ENCODE measurements around the gene PCNT.

The PCNT gene

DNA sequence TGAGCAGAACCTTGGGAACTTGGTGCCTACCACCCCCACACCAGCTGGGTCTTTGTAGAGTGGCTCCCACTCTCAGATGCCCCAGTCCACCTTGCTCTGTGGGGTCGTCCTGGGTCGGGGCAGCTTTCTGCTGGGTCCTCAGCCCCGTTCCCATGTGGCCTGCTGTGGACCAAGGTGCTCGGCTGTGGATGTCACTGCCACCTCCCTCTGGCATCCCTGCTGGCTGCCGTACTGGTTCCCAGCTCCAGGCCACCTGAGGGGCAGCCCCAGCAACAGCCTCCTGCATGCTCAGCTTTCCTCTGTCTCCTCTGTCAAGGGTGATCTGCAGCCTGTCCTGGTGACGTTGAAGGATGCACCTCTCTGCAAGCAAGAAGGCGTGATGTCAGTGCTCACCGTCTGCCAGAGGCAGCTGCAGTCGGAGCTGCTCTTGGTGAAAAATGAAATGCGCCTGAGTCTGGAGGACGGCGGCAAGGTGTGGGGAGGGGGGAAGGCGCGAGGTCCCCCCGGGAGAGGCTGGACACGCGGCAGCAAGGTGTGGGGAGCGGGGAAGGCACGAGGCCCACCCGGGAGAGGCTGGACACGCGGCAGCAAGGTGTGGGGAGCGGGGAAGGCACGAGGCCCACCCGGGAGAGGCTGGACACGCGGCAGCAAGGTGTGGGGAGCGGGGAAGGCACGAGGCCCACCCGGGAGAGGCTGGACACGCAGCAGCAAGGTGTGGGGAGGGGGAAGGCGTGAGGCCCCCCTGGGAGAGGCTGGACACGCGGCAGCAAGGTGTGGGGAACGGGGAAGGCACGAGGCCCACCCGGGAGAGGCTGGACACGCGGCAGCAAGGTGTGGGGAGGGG is 88.8 kb downstream of the PCNT start:
- no peak for DNase-seq

DNA sequence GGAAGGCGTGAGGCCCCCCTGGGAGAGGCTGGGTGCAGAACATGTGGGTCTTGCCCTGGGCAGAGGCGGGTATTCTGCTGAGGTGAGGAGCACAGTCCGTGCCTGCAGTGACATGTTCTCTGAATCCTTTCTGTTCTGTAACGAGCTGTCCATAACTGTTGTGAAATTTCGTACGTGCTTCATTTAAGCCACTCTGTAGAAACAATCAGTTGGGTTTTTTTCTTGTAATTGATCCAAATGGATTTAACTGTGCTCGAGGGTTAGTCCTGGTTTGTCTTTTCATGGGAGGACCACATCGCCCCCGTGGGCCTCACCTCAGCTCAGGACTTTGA is 89.4 kb downstream of the PCNT start:
- no peak for DNase-seq

DNA sequence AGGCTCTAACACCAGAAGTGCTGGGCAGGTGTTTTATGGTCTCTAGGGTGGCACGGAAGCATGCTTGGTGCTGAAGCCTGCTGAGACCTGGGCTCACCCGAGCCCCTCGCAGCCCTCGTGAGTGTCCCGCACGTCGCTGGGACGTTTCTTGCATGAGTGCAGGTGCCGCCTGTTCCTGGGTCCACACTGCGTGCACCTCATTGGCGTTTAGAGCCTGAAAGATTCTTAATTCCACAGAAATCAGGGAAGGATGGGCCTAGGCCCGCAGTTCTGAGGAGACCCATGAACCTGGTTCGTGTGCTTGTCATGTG is 91.0 kb downstream of the PCNT start:
- no peak for DNase-seq

DNA sequence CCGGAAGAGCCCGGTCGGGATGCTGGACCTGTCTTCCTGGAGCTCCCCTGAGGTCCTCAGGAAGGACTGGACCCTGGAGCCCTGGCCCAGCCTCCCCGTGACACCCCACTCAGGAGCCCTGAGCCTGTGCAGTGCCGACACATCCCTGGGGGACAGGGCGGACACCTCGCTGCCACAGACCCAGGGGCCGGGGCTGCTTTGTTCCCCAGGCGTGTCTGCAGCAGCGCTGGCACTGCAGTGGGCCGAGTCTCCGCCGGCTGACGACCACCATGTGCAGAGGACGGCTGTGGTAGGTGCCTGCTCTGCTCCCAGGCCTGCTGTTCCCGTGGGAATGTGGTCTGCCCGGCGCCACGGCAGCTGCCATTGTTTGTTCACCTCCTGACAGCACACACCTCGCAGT is 92.6 kb downstream of the PCNT start:
- DNase-seq = no peak

DNA sequence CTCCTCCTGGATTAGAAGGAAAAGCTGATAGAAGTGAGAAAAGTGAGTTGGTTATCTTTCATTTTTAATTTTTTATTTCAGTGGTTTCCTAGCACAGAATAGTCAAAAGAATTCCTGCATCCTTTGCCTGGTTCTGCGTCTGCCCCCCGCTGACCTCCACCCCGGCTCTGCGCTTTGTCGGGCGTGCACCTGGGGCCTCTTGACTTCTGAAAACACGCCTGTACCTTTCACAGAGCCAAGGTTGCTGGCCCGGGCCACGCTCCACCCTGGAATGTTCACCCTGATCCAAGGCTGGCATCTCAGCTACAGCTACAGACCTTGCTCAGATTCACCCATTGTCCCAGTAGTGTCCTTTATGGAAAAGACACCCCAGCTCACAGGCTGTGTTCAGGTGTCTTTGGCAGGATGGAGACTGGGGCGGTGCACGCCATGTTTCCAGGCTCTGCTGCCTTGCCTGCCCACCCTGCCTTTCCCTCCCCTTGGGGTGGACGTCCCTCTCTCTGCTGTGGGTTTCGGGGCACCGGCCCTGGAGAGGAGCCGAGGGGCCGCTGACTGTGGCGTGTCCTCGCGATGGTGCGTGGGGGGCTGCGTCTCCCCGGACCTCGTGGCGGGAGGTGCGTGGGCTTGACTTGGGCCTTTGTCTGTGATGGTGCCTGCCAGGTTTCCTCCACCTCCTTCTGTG is 94.5 kb downstream of the PCNT start:
- no peak for DNase-seq

DNA sequence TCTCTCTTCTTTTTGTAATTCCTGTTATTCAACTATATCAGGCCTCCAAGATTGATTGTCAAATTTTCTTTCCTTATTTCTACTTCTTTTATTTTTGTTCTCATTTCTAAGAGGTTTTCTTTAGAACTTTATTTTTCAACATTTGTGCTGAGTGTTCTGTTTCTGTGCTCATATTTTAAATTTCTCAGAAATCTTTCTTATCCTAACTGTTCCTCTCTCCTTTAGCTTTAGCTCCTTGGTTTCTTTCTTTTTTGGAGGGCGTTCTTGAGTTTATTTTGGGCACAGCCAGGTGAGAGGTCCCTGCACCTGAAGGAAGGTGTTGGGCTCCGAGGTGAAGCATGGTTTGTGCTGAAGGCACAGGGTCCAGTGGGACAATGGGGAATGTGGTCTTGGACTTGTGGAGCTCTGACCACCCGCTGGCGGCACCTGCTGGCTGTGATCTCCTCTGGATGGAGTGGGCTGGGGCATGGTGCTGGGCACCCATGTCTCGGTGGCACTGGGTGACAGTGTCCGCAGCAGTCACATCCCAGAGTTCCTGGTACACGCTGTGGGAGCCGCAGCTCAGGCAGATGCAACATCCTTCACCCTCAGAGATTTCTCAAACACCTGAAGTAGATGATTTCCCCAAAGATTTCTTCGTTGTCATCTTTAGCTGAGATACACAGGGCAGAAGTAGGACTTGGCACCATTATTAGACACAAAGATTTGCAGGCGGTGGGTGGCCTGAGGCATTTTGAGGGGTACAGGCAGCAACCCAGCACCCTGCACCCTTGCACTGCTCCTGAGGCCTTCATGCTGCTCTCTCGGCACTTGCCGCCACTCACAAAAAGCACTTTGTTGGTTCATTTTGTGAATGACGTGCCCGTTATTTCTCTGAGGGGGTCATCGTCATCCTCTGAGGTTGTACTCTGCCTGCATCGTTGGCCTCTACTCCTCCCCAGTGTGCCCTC is 96.6 kb downstream of the PCNT start:
- DNase-seq = no peak

DNA sequence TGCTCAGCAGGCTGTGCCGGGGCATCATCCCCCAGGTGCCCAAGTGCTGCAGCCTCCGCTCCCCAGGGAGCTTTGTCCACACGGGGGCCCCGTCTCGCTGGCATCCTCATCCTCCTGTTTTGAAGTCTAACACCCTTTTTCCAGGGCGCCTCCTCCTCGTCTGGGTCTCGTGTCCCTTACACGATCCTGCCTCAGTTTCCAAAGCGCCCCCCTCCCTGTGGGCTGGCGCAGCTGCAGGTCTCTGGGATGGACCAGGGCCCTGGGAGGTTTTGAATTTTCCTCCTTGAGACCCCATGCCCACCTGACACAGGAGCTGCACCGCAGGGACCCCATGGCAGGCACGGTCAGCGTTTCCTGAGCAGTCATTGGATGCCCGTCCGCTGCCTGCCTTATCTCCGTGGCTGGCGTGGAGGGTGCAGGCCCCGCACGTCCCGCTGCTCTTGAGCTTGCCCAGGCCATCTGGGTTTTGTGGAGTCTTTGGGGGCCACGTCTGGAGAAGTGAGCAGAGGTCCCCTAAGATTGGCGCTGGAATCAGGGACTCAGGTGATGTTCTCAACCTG is 97.3 kb downstream of the PCNT start:
- no peak for DNase-seq

DNA sequence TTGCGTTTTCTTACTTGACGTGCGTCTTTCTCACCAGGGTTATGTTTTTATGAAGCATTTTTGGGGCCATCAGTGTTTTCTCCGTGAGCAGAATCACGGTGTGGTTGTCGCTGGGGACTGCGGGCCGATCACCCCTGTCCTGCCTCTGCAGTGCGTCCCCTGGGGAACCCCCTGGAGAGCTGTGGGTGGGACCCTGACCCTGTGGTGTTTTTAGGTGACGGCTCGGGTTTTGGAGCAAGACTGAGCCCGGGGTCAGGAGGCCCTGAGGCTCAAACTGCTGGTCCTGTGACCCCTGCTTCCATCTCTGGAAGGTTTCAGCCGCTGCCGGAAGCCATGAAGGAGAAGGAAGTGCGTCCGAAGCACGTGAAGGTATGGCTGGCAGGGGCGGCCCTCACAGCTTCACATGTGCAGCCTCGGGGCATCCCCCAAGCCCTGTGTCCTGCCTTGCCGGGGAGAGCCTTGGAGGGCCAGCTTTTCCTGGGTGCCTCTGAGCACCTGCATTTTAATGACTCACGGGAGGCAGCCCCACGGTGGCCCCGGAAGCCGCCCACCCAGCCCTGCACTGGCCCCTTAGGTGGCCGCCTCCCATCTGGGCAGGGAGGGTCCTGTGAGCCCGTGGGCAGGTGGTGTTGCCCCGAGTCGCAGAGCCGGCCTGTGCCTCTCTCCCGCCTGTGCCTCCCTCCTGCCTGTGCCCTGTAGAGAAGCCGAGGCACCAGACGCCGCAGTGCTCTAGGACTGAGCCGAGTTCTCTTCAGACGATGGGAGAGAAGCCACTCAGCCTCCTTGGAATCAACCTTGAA is 98.0 kb downstream of the PCNT start:
- no peak for DNase-seq

DNA sequence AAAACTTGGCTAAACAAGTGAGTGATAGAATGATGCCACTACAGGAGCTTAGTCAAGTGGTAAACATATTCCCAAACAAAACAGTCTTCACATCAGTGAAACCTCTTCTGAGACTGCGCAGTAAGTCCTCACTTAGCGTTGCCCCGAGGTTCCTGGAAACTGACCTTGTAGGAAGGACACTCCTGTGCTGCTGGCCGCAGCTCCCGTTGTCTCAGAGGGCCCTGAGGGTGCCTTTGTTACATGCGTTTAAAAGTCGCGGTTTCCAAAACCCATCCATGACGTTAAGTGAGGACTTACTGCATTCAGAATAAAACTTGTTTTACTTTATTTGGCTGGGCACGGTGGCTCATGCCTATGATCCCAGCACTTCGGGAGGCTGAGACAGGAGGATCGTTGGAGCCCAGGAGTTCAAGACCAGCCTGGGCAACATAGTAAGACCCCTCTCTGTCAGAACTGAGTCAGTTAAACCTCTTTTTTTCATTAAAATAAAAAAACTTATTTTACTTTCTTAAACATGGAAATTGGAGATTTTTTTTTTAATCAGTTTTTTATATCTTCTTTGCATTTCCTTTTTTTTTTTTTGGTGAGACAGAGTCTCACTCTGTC is 98.8 kb downstream of the PCNT start:
- no peak for DNase-seq

DNA sequence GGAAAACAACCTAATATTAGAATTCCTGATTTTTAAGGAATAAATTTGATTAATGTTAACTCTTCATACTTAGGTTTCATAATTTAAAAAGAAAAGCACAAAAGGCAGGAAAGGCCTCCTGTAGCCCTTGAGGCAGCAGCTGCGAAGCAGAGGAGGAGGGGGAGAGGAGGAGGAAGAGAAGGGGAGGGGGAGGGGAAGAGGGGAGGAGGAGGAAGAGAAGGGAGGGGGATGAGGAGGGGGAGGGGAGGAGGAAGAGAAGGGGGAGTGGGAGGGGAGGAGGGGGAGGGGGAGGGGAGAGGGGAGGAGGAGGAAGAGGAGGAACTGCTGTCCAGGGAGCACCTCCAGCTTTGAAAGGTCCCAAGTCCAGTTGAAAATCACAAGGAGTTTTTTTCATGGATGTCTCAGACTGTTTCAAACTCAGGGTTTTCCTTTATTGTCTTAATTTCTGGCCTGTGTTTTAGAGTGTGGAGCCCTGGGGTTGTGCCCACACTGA is 99.6 kb downstream of the PCNT start:
- DNase-seq = no peak

DNA sequence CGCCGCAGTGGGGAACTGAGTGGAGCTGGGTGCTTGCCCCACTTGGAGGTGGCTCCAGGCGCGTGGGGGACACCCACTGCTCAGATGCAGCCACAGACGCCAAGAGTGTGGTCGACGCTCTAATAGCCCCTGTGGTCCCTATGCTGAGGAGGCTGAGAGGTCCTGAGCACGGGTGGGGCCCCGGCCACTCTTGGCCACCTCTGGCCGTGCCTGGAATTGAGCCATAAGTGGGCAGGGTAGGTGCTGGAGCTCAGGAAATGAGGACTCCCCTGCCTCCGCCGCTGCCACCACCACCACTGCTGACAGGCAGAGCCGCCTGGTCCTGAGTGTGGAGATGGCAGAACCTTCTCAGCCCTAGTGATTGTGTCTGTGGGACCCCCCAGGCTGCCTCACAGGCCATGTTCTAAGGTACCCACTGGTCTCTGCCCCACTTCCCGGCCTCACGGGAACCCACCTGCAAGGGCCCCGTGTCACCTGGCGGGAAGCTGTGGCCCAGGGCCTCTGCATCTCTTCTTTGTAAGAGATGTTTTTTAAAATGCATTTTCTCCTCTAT is 100.2 kb downstream of the PCNT start:
- peak; percentile 14 for DNase-seq

DNA sequence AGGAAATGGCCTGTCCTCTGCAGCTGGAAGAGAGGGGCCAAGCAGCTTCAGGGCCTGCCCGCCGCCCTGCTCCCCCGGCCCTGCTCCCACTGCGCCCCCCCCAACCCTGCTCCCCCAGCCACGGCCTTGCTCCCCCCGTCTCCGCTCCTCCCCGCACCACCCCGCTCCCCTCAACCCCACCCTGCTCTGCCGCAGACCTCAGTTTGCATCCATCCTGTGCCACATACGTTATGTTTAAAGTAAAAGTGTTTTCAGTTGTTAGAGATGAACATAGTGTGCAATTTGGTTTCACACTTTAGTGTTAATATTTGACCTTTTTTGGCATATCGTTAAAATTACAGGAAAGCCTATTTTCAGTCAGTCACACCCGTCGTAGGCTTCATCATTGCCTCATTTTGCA is 100.7 kb downstream of the PCNT start:
- peak; percentile 36 for DNase-seq

DNA sequence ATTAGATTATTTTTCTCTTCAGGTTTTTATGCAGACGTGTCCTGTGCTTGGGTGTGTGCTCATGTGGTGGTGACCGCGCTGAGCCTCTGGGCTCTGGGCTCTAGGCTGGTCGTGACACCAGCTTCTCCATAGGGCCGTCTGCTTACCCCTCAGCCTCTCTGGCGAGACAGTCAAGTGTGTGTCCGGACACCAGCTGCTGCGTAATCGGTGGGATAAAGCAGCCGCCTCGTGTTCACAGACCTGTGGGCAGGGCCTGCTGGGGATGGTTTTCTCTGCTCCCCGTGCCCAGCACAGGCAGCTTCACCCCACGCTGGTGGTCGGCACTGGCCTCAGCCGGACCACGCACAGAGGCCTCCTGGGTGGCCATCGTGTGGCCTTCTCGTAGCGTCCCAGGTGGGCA is 101.1 kb downstream of the PCNT start:
- no peak for DNase-seq

DNA sequence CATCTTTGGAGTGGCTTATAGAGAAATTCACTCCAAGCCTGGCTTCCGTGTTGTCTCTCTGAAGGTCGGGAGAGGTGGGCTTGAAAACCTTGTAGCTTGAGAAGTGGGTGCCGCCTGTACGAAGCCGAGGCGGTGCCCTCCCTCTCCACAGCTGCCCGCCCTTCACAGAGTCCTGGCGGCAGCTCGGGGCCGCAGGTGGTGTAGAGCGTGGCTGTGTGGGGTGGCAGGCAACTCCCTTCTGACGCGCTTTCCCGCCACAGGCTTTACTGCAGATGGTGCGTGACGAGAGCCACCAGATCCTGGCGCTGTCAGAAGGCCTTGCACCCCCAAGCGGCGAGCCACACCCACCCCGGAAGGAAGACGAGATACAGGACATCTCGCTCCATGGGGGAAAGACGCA is 101.6 kb downstream of the PCNT start:
- DNase-seq = peak; percentile 75

DNA sequence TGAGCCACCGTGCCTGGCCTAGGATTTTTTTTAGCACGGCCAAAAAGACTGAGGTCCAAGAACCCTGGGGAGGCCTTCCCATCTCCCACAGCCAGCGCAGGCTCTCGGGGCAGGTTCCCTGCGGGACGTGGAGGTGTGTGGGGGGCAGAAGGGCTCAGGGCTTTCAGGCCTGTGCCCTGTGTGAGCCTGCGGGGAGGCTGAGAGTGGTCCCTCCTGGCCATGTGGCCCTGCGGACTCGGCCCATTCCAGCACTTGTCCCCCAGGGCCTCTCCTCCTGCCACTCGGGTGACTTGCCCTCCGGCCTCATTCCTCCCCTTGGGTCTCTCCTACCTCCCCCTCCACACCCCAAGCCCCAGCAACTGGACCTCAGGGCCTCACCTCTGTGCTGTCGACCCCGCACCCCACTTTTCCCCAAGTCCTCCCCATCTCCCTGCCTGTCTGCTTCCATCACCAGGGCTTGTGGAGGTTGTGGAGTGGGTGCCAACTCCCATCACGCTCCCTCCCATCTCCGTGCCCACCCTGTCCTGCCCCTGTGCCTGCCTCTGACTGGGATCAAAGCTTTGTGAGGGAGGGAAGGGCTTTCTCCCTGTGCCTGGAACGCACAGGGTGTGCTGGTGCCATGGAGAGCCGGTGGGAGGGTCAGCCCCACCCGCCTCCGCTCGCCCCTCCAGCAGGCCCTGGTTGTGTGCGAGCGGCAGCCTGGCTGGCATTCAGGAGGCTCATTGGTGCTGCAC is 102.5 kb downstream of the PCNT start:
- no peak for DNase-seq

DNA sequence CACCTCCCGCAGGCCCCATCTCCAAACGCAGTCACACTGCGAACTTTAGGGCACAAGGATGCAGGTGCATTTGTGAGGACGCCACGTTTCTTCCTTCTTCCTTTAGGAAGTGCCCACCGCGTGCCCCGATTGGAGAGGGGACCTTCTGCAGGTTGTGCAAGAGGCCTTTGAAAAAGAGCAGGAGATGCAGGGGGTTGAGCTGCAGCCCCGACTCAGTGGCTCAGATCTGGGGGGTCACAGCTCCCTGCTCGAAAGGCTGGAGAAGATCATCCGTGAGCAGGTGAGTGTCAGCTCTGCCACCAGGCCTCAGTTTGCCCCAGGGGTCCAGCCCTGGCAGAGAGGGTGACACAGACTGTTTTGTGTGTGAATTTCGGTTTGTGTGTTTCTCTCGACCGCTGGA is 103.6 kb downstream of the PCNT start:
- DNase-seq = no peak

DNA sequence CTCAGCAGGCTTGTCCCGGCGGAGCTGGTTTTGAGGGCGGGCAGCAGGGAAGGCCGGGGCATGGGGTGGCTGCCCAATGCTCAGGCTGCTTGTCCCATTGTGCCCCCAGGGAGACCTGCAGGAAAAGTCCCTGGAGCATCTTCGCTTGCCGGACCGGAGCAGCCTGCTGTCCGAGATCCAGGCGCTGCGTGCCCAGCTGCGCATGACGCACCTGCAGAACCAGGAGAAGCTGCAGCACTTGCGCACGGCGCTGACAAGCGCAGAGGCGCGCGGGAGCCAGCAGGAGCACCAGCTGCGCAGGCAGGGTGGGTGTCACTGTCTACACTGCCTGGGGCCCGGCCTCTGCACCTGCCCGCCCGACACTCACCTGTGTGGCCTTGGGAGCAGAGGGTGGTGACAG is 104.3 kb downstream of the PCNT start:
- DNase-seq = no peak

DNA sequence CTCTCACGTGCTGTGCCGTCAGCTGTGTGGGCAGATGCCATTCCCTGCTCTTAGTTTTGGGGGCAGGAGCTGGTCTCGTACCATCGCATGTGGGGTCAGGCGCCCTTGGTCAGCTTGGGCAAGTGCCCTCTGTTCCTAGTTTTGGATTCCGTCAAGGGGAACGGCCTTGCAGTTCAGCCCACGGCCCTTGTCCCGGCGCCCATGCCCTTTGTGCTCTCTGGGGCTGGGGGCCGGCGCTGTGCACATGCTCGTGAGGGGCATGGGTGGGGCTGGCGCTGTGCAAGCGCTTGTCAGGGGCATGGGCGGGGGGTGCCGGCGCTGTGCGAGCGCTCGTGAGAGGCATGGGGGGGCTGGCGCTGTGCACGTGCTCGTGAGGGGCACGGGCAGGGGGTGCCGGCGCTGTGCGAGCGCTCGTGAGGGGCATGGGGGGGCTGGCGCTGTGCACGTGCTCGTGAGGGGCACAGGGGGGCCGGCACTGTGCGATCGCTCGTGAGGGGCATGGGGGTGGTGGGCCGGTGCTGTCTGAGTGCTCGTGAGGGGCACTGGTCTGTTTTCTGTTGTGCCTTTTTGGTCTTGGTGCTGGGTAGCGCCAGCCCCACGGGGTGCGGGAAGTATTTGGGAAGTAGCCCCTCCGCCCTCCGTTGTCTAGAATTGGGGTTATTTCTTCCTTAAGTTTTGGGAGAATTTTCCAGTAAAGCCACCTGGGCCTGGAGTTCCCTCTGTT is 105.2 kb downstream of the PCNT start:
- no peak for DNase-seq

DNA sequence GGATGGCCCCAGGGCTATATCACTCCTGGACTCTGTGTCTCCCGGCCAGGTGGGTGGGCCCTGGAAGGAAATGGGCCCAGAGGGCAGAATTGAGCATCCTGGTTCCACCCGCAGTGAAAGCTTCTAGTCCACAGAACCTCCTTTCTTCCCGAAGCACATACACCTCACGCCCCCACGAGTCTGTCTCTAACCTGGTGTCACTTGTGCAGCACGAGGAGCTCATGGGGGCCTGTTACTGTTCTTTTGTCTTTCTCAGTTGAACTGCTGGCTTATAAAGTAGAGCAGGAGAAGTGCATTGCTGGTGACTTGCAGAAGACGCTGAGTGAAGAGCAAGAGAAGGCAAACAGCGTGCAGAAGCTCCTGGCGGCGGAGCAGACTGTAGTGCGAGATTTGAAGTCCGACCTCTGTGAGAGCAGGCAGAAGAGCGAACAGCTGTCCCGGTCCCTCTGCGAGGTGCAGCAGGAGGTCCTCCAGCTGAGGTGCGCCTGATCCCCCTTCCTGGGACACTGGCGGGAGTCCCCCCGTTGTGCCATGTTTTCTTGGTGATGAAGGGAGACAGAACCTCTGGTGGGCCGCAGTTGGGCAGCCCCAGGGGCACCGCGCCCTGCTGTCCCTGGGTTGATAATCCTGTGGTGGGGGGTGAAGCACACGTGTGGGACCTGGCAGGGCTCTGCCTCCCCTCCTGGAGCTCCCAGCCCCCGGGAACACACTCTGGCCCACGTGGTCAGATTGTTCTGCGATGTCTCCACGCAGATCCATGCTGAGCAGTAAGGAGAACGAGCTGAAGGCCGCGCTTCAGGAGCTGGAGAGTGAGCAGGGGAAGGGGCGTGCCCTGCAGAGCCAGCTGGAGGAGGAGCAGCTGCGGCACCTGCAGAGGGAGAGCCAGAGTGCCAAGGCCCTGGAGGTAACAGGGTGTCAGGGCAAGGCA is 106.1 kb downstream of the PCNT start:
- no peak for DNase-seq
